ENCODE measurements around the gene CDH23. TPM values are rescaled to one million over a fixed set of nuclear protein-coding genes. Genes with fewer than 3 reads are reported as not detected.

CDH23 gene
- polyA plus RNA-seq, 2 of the 4 experiments (the other 2 are of a cell fraction): 1.1 to 2.3 TPM

DNA sequence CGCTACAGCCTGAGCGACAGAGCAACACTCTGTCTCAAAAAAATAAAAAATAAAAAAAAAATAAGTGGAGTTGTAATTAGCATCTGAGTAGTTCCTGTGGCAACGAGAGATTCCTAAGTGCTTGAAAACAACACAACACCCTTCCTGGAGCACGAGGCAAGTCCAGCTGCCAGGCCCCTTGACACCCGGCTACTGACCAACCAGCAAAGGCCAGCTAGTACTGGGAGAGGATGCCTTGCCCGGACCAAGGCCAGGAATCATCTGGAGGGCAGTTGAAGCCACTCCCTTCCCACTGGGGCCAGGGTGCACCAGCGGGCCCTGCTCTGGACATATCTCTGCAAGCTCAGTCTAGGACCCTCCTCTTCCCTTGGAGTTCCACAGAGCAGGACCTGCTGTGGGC lies 322.3 kb downstream of the CDH23 start:
- DNase-seq (ENCODE audit: low read depth in 1 of 2, low spot score in 1 of 2) (no peak), FAIRE-seq (no peak), ATAC-seq (no peak)
- TF ChIP-seq GATA3 (IDR thresholded peaks at IDR 0.05; ENCODE audit: borderline replicate concordance) (no peak), EP300 (IDR thresholded peaks at IDR 0.05) (no peak), TP53 (CRISPR knock-in tag; IDR thresholded peaks at IDR 0.05) (no peak), JUNB (IDR thresholded peaks at IDR 0.05) (no peak), ZSCAN20 (CRISPR knock-in tag; IDR thresholded peaks at IDR 0.05) (no peak), ZC3H11A (IDR thresholded peaks at IDR 0.05) (no peak), HOXB13 (CRISPR knock-in tag; IDR thresholded peaks at IDR 0.05; ENCODE audit: low read depth) (no peak), PHF8 (IDR thresholded peaks at IDR 0.05; ENCODE audit: borderline replicate concordance, low read depth) (no peak), FOSL2 (IDR thresholded peaks at IDR 0.05) (no peak), FOSL2 (CRISPR knock-in tag; IDR thresholded peaks at IDR 0.05) (no peak), CBX8 (IDR thresholded peaks at IDR 0.05) (no peak), ESRRA (IDR thresholded peaks at IDR 0.05; ENCODE audit: borderline replicate concordance, low read length) (no peak), RFX5 (IDR thresholded peaks at IDR 0.05) (no peak), ZFP36 (IDR thresholded peaks at IDR 0.05; ENCODE audit: borderline replicate concordance, partially characterized antibody) (no peak), MYC (IDR thresholded peaks at IDR 0.05; ENCODE audit: borderline replicate concordance, low read length) (no peak), NFE2L2 (conservative IDR thresholded peaks at IDR 0.05; ENCODE audit: low read length) (no peak)
- TF ChIP-seq, protein P1, sequence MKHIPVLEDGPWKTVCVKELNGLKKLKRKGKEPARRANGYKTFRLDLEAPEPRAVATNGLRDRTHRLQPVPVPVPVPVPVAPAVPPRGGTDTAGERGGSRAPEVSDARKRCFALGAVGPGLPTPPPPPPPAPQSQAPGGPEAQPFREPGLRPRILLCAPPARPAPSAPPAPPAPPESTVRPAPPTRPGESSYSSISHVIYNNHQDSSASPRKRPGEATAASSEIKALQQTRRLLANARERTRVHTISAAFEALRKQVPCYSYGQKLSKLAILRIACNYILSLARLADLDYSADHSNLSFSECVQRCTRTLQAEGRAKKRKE (CRISPR knock-in tag; IDR thresholded peaks at IDR 0.05; ENCODE audit: low read depth): no peak
- TF ChIP-seq, protein P2, sequence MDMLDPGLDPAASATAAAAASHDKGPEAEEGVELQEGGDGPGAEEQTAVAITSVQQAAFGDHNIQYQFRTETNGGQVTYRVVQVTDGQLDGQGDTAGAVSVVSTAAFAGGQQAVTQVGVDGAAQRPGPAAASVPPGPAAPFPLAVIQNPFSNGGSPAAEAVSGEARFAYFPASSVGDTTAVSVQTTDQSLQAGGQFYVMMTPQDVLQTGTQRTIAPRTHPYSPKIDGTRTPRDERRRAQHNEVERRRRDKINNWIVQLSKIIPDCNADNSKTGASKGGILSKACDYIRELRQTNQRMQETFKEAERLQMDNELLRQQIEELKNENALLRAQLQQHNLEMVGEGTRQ (IDR thresholded peaks at IDR 0.05): no peak
- TF ChIP-seq, protein P3, sequence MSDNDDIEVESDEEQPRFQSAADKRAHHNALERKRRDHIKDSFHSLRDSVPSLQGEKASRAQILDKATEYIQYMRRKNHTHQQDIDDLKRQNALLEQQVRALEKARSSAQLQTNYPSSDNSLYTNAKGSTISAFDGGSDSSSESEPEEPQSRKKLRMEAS (IDR thresholded peaks at IDR 0.05): no peak
- TF ChIP-seq, protein P4, sequence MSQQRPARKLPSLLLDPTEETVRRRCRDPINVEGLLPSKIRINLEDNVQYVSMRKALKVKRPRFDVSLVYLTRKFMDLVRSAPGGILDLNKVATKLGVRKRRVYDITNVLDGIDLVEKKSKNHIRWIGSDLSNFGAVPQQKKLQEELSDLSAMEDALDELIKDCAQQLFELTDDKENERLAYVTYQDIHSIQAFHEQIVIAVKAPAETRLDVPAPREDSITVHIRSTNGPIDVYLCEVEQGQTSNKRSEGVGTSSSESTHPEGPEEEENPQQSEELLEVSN (IDR thresholded peaks at IDR 0.05; ENCODE audit: borderline replicate concordance, low read depth): no peak
- TF ChIP-seq, protein P5, sequence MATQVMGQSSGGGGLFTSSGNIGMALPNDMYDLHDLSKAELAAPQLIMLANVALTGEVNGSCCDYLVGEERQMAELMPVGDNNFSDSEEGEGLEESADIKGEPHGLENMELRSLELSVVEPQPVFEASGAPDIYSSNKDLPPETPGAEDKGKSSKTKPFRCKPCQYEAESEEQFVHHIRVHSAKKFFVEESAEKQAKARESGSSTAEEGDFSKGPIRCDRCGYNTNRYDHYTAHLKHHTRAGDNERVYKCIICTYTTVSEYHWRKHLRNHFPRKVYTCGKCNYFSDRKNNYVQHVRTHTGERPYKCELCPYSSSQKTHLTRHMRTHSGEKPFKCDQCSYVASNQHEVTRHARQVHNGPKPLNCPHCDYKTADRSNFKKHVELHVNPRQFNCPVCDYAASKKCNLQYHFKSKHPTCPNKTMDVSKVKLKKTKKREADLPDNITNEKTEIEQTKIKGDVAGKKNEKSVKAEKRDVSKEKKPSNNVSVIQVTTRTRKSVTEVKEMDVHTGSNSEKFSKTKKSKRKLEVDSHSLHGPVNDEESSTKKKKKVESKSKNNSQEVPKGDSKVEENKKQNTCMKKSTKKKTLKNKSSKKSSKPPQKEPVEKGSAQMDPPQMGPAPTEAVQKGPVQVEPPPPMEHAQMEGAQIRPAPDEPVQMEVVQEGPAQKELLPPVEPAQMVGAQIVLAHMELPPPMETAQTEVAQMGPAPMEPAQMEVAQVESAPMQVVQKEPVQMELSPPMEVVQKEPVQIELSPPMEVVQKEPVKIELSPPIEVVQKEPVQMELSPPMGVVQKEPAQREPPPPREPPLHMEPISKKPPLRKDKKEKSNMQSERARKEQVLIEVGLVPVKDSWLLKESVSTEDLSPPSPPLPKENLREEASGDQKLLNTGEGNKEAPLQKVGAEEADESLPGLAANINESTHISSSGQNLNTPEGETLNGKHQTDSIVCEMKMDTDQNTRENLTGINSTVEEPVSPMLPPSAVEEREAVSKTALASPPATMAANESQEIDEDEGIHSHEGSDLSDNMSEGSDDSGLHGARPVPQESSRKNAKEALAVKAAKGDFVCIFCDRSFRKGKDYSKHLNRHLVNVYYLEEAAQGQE (IDR thresholded peaks at IDR 0.05): no peak
- no peak overlapping the region for H3K4me3 ChIP-seq
- ChIA-PET CTCF (interaction anchor here (0.7 to 3.1 kb wide), 5 partner anchors 12 to 177 kb away, joined by 3 to 23 read pairs (median 5); partner anchors contain the start of gene VSIR), POLR2A (no interaction called here)
- no peak overlapping the region for H3K27ac ChIP-seq
- H3K9me3 ChIP-seq: no peaks in the 10 kb centered on the region
- H3K4me1 ChIP-seq: peaks cover 3% of the 10 kb centered on the region
- 72% methylated on average over 7 of the region's 7 CpGs for WGBS (ENCODE audit: missing lambda C conversion rate)
- H3K4me2 ChIP-seq: no peak overlapping the region

Measured in A549 (cell line).